HFFc6 (cell line): ENCODE data around the gene ZBTB45. TPM values are rescaled to one million over a fixed set of nuclear protein-coding genes. Genes with fewer than 3 reads are reported as not detected.
"Not testable (repeated sequence)": the region's sequence is repeated elsewhere in the genome, so short reads cannot be mapped to it uniquely, and the experiment has no call there.

ENCODE experiments used
- DNase-seq: peaks from one replicate; pipeline ENCODE4 v3.0.0-alpha.2; 2018
- H3K27ac Mint-ChIP-seq: 2 replicates; pipeline ENCODE4 v1.8.0; 2020; ENCODE audit warnings: mild to moderate bottlenecking, mixed read lengths
- H3K27me3 Mint-ChIP-seq: 2 replicates; pipeline ENCODE4 v1.8.0; 2021; ENCODE audit warnings: mild to moderate bottlenecking, moderate library complexity, mixed read lengths; ENCODE audit not compliant: insufficient read depth
- H3K36me3 Mint-ChIP-seq: 2 replicates; pipeline ENCODE4 v1.8.0; 2021; ENCODE audit warnings: low read depth, mixed read lengths
- H3K4me1 Mint-ChIP-seq: 2 replicates; pipeline ENCODE4 v1.8.0; 2020; ENCODE audit warnings: low read depth, mixed read lengths
- H3K4me3 Mint-ChIP-seq: 2 replicates; pipeline ENCODE4 v1.8.0; 2020; ENCODE audit warnings: mild to moderate bottlenecking, moderate library complexity, mixed read lengths
- H3K9me3 Mint-ChIP-seq: 2 replicates; pipeline ENCODE4 v1.8.0; 2020; ENCODE audit warnings: mild to moderate bottlenecking, mixed read lengths
- total RNA-seq, 6 experiments: library from RNA; stranded (reverse); fragmentation: NEBNext Ultra II Directional; extraction: Animal tissue kit (Norgen Biotek cat#: 25700); gene quantifications; 2 replicates in 1 of 6; 3 replicates in 5 of 6; pipeline ENCODE4 v1.2.3, GENCODE V29; 2021
- TF ChIP-seq, protein P1 (sequence below): fragments of 200-600 bp; sonication (generic); IDR thresholded peaks from 2 replicates; pipeline ENCODE4 v1.5.0; 2021; ENCODE audit warnings: antibody characterized with exemption, mild to moderate bottlenecking

Gene ZBTB45
- total RNA-seq, 6 experiments from 2014 or later, result 15.0 to 17.4 (median 16.7) TPM

DNA sequence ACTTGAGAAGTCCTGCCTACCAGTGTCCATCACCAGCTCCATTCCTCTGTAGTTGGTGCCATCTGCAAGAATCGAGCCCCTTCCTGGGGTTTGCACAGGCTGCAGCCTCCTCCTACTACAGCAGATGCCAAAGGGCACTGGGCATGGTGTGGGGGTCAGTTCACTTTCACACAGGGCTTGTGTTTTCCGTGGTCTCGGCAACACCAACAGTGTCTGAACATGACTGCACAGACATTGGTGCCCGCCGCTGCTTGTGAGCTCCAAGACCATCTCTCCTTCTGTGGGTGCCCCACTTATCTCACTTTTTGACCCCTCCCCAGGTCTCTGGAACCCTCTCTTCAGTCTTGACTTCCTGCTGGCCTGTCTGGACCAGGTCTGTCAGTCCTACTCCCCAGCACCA lies 28.2 kb downstream of the ZBTB45 start:
- Mint-ChIP-seq H3K4me3 (no peak overlapping the region), H3K4me1 (no peaks in the 10 kb centered on the region), H3K9me3 (no peaks in the 10 kb centered on the region), H3K36me3 (no peaks in the 10 kb centered on the region), H3K27me3 (peaks cover 2% of the 10 kb centered on the region; the same call in 1 of the 2 replicates), H3K27ac (no peak overlapping the region)
- DNase-seq, result no peak
- TF ChIP-seq, protein P1, sequence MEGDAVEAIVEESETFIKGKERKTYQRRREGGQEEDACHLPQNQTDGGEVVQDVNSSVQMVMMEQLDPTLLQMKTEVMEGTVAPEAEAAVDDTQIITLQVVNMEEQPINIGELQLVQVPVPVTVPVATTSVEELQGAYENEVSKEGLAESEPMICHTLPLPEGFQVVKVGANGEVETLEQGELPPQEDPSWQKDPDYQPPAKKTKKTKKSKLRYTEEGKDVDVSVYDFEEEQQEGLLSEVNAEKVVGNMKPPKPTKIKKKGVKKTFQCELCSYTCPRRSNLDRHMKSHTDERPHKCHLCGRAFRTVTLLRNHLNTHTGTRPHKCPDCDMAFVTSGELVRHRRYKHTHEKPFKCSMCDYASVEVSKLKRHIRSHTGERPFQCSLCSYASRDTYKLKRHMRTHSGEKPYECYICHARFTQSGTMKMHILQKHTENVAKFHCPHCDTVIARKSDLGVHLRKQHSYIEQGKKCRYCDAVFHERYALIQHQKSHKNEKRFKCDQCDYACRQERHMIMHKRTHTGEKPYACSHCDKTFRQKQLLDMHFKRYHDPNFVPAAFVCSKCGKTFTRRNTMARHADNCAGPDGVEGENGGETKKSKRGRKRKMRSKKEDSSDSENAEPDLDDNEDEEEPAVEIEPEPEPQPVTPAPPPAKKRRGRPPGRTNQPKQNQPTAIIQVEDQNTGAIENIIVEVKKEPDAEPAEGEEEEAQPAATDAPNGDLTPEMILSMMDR, result no peak

DNA sequence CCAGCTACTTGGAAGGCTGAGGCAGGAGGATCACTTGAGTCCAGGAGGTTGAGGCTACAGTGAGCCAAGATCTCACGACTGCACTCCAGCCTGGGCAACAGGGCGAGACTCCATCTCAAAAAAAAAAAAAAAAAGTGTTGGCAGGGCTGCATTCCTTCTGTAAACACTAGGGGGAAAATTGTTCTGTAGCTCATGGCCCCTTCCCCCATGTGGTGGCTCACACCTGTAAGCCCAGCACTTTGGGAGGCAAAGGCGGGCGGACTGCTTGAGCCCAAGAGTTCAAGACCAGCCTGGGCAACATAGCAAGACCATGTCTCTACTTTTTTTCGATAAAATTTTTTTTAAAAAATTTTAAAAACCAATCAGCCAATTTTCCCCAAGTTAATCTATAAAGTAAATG lies 35.3 kb downstream of the ZBTB45 start:
- H3K36me3 Mint-ChIP-seq, H3K4me1 Mint-ChIP-seq, H3K9me3 Mint-ChIP-seq, H3K27ac Mint-ChIP-seq, DNase-seq, H3K27me3 Mint-ChIP-seq, H3K4me3 Mint-ChIP-seq: not testable (repeated sequence)
- TF ChIP-seq, protein P1, result peak; percentile 29; the same call in 1 of the 2 replicates

DNA sequence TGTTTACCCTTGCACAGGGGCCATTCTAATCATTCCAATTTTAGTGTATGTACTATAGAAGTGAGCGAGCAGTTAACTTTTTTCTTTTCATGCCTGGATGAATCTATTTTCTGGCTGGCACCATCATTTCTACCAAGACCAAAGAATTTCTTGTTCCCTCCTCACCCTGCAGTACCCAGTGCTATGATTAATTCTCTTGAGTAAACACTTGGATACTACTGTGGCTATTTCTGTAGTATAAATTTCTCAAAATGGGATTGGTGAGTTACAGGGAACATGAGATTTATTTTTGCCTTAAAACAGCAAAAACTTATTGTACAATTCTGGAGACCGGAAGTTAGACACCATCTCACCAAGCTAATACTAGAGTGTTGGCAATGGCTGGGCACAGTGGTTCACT lies 35.8 kb downstream of the ZBTB45 start:
- no peak for DNase-seq
- no peaks in the 10 kb centered on the region for H3K4me1 Mint-ChIP-seq
- H3K4me3 Mint-ChIP-seq, result no peak overlapping the region
- H3K9me3 Mint-ChIP-seq, result no peaks in the 10 kb centered on the region
- no peaks in the 10 kb centered on the region for H3K36me3 Mint-ChIP-seq
- TF ChIP-seq, protein P1, result no peak
- H3K27ac Mint-ChIP-seq, result no peak overlapping the region
- no peaks in the 10 kb centered on the region; the same call in 1 of the 2 replicates for H3K27me3 Mint-ChIP-seq

DNA sequence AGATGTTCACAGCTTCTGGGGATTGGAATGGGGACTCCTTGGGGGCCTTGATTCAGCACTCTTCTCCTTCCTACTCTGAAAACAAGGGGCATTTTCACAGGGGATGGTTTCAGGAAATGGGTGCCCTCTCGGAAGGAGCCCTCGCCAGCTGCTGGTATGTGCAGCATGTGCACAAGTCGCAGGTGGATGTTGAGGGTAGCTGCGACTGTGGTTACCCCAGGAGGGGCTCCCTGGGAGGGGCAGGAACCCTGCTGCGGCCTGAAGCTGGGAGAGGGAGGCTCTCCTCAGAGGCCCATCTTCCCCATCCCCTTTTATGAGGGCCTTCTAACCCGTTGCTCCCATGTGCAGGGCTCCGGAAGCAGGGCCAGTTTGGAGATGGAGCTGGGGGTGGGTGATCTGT lies 37.2 kb downstream of the ZBTB45 start:
- Mint-ChIP-seq H3K27ac (no peak overlapping the region), H3K27me3 (no peaks in the 10 kb centered on the region; the same call in 1 of the 2 replicates), H3K4me1 (no peaks in the 10 kb centered on the region), H3K9me3 (no peaks in the 10 kb centered on the region), H3K36me3 (no peaks in the 10 kb centered on the region), H3K4me3 (no peak overlapping the region)
- TF ChIP-seq, protein P1, result no peak
- DNase-seq, result no peak

DNA sequence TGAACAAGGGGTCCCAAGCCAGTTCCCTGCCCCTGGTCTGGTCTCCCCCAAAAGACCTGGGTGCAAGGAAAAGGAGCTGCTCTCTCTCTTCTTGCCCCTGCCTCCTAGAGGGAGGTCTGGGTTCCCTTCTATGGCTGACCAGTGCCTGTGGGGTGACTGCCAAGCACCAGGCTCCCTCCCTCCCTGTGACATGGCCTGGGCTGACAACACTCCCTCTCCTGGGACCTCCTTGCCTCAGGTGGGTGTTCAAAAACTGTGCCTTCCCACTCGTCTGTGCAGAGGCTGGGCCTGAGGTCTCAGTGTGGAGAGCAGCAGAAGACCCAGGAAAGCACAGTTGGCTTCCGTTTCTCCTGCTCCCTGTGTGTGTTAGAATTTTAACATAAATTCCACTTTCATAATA lies 38.8 kb downstream of the ZBTB45 start:
- no peak for DNase-seq
- no peaks in the 10 kb centered on the region for H3K9me3 Mint-ChIP-seq
- no peak overlapping the region for H3K4me3 Mint-ChIP-seq
- peaks cover 3% of the 10 kb centered on the region for H3K27me3 Mint-ChIP-seq
- no peak overlapping the region for H3K27ac Mint-ChIP-seq
- H3K4me1 Mint-ChIP-seq, result peaks cover 9% of the 10 kb centered on the region
- H3K36me3 Mint-ChIP-seq, result no peaks in the 10 kb centered on the region; the same call in 1 of the 2 replicates
- TF ChIP-seq, protein P1, result no peak

DNA sequence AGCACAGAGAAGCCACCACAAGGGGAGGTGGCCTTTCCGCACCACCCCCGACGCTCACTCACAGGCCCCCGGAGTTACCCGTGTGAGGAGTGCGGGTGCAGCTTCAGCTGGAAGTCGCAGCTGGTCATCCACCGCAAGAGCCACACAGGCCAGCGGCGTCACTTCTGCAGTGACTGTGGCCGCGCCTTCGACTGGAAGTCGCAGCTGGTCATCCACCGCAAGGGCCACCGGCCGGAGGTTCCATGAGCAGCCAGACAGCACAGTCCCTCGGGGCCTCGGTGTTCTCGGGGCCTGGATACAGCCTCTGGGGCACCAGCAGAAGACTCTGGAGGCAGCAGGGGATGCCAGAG lies 39.2 kb downstream of the ZBTB45 start:
- H3K27me3 Mint-ChIP-seq, result peaks cover 3% of the 10 kb centered on the region
- TF ChIP-seq, protein P1, result no peak
- no peaks in the 10 kb centered on the region; the same call in 1 of the 2 replicates for H3K36me3 Mint-ChIP-seq
- no peaks in the 10 kb centered on the region for H3K9me3 Mint-ChIP-seq
- peaks cover 9% of the 10 kb centered on the region for H3K4me1 Mint-ChIP-seq
- H3K27ac Mint-ChIP-seq, result no peak overlapping the region
- H3K4me3 Mint-ChIP-seq, result no peak overlapping the region
- DNase-seq, result no peak
